NCI-H2196 treated with DMSO at 0.1 percent for 48 hours (cell line): Measurements from ENCODE around the gene SUV39H1.
"Not testable (repeated sequence)": the region's sequence is repeated elsewhere in the genome, so short reads cannot be mapped to it uniquely, and the experiment has no call there.

Source experiments
- DNase-seq: peaks from one replicate; lab custom pipeline; 2025; ENCODE audit not compliant: unreplicated experiment; lab: John Stamatoyannopoulos, UW

Gene SUV39H1, protein sequence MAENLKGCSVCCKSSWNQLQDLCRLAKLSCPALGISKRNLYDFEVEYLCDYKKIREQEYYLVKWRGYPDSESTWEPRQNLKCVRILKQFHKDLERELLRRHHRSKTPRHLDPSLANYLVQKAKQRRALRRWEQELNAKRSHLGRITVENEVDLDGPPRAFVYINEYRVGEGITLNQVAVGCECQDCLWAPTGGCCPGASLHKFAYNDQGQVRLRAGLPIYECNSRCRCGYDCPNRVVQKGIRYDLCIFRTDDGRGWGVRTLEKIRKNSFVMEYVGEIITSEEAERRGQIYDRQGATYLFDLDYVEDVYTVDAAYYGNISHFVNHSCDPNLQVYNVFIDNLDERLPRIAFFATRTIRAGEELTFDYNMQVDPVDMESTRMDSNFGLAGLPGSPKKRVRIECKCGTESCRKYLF

GRCh38 chrX:48696301-48696908 is at the start of gene SUV39H1:
Gene SUV39H1, plus strand, starts transcription at chrX:48696734. Its CDS starts 51 bp downstream, at chrX:48696785.
- peak; percentile 57 for DNase-seq

- peak; percentile 2 for DNase-seq
Observed at GRCh38 chrX:48648336-48648751, 48.2 kb upstream of the SUV39H1 start.

DNA sequence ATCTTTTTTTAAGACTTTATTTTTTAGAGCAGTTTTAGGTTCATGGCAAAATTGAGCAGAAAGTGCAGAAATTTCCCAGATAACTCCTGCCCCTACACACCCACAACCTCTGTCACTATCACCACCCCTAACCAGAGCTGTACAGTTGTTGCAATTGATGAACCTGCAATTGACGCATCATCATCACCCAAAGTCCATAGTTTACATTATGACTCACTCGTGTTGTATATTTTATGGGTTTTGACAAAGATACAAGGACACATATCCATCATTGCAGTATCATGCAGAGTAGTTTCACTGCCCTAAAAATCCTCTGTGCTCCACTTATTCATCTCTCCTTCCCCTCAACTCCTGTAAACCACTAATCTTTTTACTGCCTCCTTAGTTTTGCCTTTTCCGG is 47.4 kb upstream of the SUV39H1 start:
- no peak for DNase-seq

DNA sequence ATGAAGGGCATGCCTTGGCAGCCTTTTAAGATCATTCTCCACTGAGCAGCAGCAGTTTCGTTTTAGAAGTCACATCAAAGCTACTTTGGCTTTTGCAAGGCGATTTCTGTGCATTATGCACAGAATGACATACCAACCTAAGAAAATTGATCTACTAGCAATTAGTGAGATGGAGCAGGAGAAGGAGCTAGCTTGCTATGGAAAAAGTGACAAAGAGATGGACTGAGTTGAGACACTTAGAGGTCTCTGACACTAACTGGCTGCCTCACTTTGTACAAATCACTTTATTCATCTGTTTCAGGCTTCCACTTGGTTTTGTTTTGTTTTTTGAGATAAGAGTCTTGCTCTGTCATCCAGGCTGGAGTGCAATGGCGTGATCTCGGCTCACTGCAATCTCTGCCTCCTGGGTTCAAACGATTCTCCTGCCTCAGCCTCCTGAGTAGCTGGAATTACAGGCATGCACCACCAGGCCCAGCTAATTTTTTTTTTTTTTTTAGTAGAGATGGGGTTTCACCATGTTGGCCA is 44.4 kb upstream of the SUV39H1 start:
- not testable (repeated sequence) for DNase-seq

- not testable (repeated sequence) for DNase-seq
Observed at GRCh38 chrX:48654746-48655145, 41.8 kb upstream of the SUV39H1 start.

- DNase-seq, result not testable (repeated sequence)
Observed at GRCh38 chrX:48659686-48660085, 36.8 kb upstream of the SUV39H1 start.

DNA sequence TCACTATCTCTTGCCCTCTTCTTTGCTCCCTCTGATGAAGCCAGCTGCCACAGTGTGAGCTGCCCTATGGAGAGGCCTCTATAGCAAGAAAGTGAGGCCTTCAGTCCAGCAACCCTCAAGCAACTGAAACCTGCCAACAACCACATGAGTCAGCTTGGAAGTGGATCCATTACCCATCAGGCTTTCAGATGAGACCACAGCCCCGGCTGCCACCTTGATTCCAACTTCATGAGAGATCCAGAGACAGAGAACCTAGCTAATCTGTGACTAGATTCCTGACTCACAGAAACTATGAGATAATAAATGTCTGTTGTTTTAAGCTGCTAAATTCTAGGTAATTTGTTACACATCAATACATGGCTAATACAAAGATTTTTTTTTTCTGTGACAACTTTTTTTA is 33.3 kb upstream of the SUV39H1 start:
- DNase-seq, result no peak

GRCh38 chrX:48664156-48664555 is 32.4 kb upstream of the SUV39H1 start:
- no peak for DNase-seq

DNA sequence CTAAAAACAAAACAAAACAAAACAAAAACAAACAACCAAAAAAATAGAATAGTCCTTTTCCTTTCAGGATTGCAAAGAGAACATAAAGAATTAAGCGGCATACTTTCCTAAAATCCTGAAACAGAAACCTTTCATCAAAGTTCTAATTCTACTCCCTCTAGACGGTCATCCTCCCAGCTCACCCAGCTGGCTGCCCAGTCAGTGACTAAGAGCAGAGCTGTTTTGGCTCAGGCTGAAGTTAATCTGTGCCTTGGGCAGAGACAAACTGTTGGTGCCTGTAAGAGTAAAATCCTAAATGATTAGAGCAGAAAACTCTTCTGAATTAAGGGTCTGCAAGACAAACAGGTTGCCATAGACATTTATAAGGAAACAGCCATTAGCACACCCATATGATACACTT is 30.5 kb upstream of the SUV39H1 start:
- DNase-seq, result no peak

DNA sequence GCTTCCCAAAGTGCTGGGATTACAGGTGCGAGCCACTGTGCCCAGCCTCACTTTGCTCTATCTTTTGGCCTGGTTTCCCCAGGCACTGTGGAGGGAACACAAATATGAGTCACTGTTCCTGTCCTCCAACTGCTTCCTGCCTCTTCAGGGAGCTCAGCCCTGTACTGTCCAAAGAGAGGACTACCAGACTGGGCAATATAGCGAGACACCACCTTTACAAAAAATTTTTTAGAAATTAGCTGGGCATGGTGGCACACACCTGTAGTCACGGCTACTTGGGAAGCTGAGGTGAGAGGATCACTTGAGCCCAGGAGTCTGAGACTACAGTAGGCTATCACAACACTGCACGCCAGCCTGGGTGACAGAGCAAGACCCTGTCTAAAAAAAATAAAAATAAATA is 29.9 kb upstream of the SUV39H1 start:
- no peak for DNase-seq

- DNase-seq, result no peak
Observed at GRCh38 chrX:48667509-48667908, 29.0 kb upstream of the SUV39H1 start.

DNA sequence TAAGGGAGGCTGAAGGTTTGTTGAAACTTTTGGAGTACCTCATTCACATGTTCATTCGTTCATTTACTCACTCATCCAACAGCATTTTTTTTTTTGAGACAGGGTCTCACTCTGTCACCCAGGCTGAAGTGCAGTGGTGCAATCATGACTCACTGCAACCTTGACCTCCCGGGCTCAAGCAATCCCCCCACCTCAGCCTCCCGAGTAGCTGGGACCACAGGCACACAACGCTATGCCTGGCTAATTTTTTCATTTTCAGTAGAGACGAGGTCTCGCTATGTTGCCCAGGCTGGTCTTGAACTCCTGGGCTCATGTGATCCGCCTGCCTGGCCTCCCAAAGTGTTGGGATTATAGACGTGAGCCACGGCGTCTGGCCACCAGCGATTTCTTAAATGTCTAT is 28.3 kb upstream of the SUV39H1 start:
- not testable (repeated sequence) for DNase-seq

GRCh38 chrX:48676106-48676892 is 20.2 kb upstream of the SUV39H1 start:
- peak; percentile 69 for DNase-seq

DNA sequence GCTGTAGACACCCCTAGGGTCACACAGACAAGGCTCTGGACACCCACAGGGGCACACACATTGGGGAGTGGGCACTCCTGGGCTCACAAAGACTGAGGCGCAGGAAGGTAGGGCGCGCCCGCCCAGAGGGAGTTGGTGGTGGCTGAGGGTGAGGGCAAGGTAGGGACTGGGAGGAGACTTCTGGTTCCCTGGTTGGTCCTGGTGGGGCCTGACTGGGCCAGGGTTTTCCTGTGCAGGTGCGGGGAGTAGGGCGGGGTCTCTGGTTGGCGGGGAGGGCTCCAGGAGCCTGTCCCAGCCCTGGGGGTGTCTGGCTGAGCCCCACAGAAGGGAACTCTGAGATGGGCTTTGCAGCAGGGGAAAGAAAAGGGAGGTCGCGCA is 19.7 kb upstream of the SUV39H1 start:
- DNase-seq, result no peak

GRCh38 chrX:48677516-48677915 is 19.0 kb upstream of the SUV39H1 start:
- DNase-seq, result no peak

- not testable (repeated sequence) for DNase-seq
Observed at GRCh38 chrX:48680467-48680866, 16.1 kb upstream of the SUV39H1 start.

DNA sequence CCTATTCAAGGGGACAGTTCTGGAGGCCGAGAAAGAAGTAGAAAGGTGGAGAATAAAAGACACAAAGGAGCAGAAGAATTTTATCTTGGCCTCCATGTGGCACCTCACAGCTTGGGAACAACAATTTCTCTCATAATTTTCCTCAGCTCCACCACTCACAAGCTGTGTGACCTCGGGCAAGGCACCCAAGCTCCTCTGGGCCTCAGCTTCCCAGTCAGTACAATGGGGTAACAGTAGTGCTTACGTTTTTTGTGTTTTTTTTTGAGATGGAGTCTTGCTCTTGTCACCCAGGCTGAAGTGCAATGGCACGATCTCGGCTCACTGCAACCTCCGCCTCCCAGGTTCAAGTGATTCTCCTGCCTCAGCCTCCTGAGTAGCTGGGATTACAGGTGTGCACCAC is 15.6 kb upstream of the SUV39H1 start:
- DNase-seq, result not testable (repeated sequence)

GRCh38 chrX:48681539-48682183 is 14.9 kb upstream of the SUV39H1 start:
- DNase-seq, result no peak

DNA sequence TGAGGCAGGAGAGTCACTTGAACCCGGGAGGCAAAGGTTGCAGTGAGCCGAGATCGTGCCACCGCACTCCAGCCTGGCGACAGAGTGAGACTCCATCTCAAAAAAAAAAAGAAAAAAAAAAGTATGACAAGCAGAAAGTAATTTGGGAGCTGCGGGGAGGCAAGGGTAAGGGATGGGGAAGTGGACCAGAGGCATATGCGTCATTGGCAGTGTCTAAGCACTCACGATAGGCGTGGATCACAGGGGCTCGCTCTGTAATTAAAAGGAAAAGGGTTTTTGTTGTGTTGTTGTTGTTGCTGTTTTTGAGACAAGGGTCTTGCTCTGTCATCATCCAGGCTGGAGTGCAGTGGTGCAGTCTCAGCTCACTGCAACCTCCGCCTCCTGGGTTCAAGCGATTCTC is 13.7 kb upstream of the SUV39H1 start:
- DNase-seq, result not testable (repeated sequence)

DNA sequence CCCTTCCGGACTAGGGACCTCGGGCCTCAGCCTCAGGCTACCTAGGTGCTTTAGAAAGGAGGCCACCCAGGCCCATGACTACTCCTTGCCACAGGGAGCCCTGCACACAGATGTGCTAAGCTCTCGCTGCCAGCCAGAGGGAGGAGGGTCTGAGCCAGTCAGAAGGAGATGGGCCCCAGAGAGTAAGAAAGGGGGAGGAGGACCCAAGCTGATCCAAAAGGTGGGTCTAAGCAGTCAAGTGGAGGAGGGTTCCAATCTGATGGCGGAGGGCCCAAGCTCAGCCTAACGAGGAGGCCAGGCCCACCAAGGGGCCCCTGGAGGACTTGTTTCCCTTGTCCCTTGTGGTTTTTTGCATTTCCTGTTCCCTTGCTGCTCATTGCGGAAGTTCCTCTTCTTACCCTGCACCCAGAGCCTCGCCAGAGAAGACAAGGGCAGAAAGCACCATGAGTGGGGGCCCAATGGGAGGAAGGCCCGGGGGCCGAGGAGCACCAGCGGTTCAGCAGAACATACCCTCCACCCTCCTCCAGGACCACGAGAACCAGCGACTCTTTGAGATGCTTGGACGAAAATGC is 13.0 kb upstream of the SUV39H1 start, which contains the start of gene WAS:
TSS of gene WAS (plus strand) at position 389 of the 572 bp plus-strand sequence. CDS start at position 444, 55 bp downstream.
- no peak for DNase-seq
